HG02840 (cell line): ENCODE results near the gene TESK2.
"Not testable (repeated sequence)": the region's sequence is repeated elsewhere in the genome, so short reads cannot be mapped to it uniquely, and the experiment has no call there.

ENCODE experiments used
- ATAC-seq: cut with Tn5 transposase; IDR thresholded peaks from one replicate; pipeline ENCODE4 v1.9.1; 2021; ENCODE audit warnings: mild to moderate bottlenecking, moderate library complexity, moderate number of reproducible peaks; ENCODE audit not compliant: unreplicated experiment, low FRiP score

TESK2 gene

GRCh38 chr1:45490626-45491486, at the start of gene TESK2:
Gene TESK2 (minus strand): TSS chr1:45491163. CDS start chr1:45457785, 33,378 bp downstream.
- peak; percentile 90 for ATAC-seq

- ATAC-seq = no peak
Observed at GRCh38 chr1:45536886-45537285, 45.9 kb upstream of the TESK2 start.

GRCh38 chr1:45535988-45536766, 45.2 kb upstream of the TESK2 start:
- ATAC-seq = no peak

GRCh38 chr1:45531873-45532272, 40.9 kb upstream of the TESK2 start:
- no peak for ATAC-seq

GRCh38 chr1:45530632-45531135, 39.7 kb upstream of the TESK2 start:
- no peak for ATAC-seq

GRCh38 chr1:45526135-45526644, 35.2 kb upstream of the TESK2 start:
- ATAC-seq = no peak

GRCh38 chr1:45523975-45524374, 33.0 kb upstream of the TESK2 start:
- not testable (repeated sequence) for ATAC-seq

GRCh38 chr1:45523516-45523915, 32.6 kb upstream of the TESK2 start:
- not testable (repeated sequence) for ATAC-seq

- ATAC-seq = no peak
Observed at GRCh38 chr1:45522324-45523104, 31.6 kb upstream of the TESK2 start.

- peak; percentile 78 for ATAC-seq
Observed at GRCh38 chr1:45521413-45522323, 30.7 kb upstream of the TESK2 start, which contains the start of gene PRDX1. Gene PRDX1 (minus strand): TSS chr1:45521884. CDS start chr1:45519043, 2,841 bp downstream.

GRCh38 chr1:45519774-45520173, 28.8 kb upstream of the TESK2 start:
- not testable (repeated sequence) for ATAC-seq

GRCh38 chr1:45518910-45519309, 27.9 kb upstream of the TESK2 start:
- no peak for ATAC-seq

GRCh38 chr1:45518366-45518765, 27.4 kb upstream of the TESK2 start:
- ATAC-seq = not testable (repeated sequence)

GRCh38 chr1:45516465-45516864, 25.5 kb upstream of the TESK2 start:
- no peak for ATAC-seq

GRCh38 chr1:45516036-45516435, 25.1 kb upstream of the TESK2 start:
- ATAC-seq = no peak

GRCh38 chr1:45513532-45514260, 22.7 kb upstream of the TESK2 start:
- ATAC-seq = not testable (repeated sequence)

GRCh38 chr1:45512641-45513054, 21.7 kb upstream of the TESK2 start:
- no peak for ATAC-seq

- ATAC-seq = no peak
Observed at GRCh38 chr1:45510972-45511527, 20.1 kb upstream of the TESK2 start.
